MM.1S (cell line): Measurements from ENCODE around the gene SMOC2.
"Not testable (repeated sequence)": the region's sequence is repeated elsewhere in the genome, so short reads cannot be mapped to it uniquely, and the experiment has no call there.

ENCODE experiments used
- DNase-seq: peaks from one replicate; pipeline ENCODE4 v3.0.0-alpha.2; 2015
- H2AFZ ChIP-seq: fragments of 300-600 bp; sonication (generic); 2 replicates; pipeline ENCODE4 v1.6.0; 2016; ENCODE audit warnings: antibody characterized with exemption, low read length
- H3F3A ChIP-seq: fragments of 300-600 bp; sonication (generic); 2 replicates; pipeline ENCODE4 v1.6.1; 2016; ENCODE audit warnings: mild to moderate bottlenecking, antibody characterized with exemption, low read length, moderate library complexity, mixed read lengths; ENCODE audit not compliant: insufficient read depth
- H3K27ac ChIP-seq: fragments of 300-600 bp; sonication (generic); 2 replicates; pipeline ENCODE4 v1.5.1; 2016; ENCODE audit warnings: mild to moderate bottlenecking, low read length
- H3K27me3 ChIP-seq: fragments of 300-600 bp; sonication (generic); replicated peaks from 2 replicates; pipeline ENCODE4 v1.6.0; 2016; ENCODE audit warnings: low read length; ENCODE audit not compliant: insufficient read depth
- H3K36me3 ChIP-seq: fragments of 300-600 bp; sonication (generic); replicated peaks from 2 replicates; pipeline ENCODE4 v1.6.1; 2016; ENCODE audit warnings: mild to moderate bottlenecking, low read length, mixed read lengths; ENCODE audit not compliant: insufficient read depth
- H3K4me1 ChIP-seq: fragments of 300-600 bp; sonication (generic); 2 replicates; pipeline ENCODE4 v1.6.1; 2016; ENCODE audit warnings: low read length, mixed read lengths
- H3K4me2 ChIP-seq: fragments of 300-600 bp; sonication (generic); 2 replicates; pipeline ENCODE4 v1.6.0; 2016; ENCODE audit warnings: low read depth, low read length
- H3K4me3 ChIP-seq: fragments of 300-600 bp; sonication (generic); 2 replicates; pipeline ENCODE4 v1.5.1; 2016; ENCODE audit warnings: low read length, mixed read lengths
- H3K79me2 ChIP-seq: fragments of 300-600 bp; sonication (generic); 2 replicates; pipeline ENCODE4 v1.6.1; 2016; ENCODE audit warnings: mixed run types, low read length, mixed read lengths
- H3K9ac ChIP-seq: fragments of 300-600 bp; sonication (generic); 2 replicates; pipeline ENCODE4 v1.6.1; 2016; ENCODE audit warnings: low read length, mixed read lengths
- H3K9me2 ChIP-seq: fragments of 300-600 bp; sonication (generic); replicated peaks from 2 replicates; pipeline ENCODE4 v1.6.1; 2016; ENCODE audit warnings: mild to moderate bottlenecking, low read length, mixed read lengths; ENCODE audit not compliant: insufficient read depth
- H3K9me3 ChIP-seq: fragments of 300-600 bp; sonication (generic); replicated peaks from 2 replicates; pipeline ENCODE4 v1.6.1; 2016; ENCODE audit warnings: mild to moderate bottlenecking, low read length, mixed read lengths; ENCODE audit not compliant: insufficient read depth
- H4K20me1 ChIP-seq: fragments of 300-600 bp; sonication (generic); 2 replicates; pipeline ENCODE4 v1.6.1; 2016; ENCODE audit warnings: mild to moderate bottlenecking, low read length, moderate library complexity, mixed read lengths; ENCODE audit not compliant: insufficient read depth
- EZH2 ChIP-seq: fragments of 300-600 bp; sonication (generic); optimal IDR thresholded peaks from 2 replicates; pipeline ENCODE3; 2017; ENCODE audit warnings: low read depth, mild to moderate bottlenecking, antibody characterized with exemption, low read length, mixed read lengths
- EZH2phosphoT487 ChIP-seq: fragments of 300-600 bp; sonication (generic); IDR thresholded peaks from 2 replicates; pipeline ENCODE4 v1.6.1; 2018; ENCODE audit warnings: antibody characterized with exemption, low read length
- TF ChIP-seq, protein P1 (sequence below): fragments of 300-600 bp; sonication (generic); IDR thresholded peaks from 2 replicates; pipeline ENCODE4 v1.5.1; 2016; ENCODE audit warnings: antibody characterized with exemption, low read length, mixed read lengths

The SMOC2 gene

DNA sequence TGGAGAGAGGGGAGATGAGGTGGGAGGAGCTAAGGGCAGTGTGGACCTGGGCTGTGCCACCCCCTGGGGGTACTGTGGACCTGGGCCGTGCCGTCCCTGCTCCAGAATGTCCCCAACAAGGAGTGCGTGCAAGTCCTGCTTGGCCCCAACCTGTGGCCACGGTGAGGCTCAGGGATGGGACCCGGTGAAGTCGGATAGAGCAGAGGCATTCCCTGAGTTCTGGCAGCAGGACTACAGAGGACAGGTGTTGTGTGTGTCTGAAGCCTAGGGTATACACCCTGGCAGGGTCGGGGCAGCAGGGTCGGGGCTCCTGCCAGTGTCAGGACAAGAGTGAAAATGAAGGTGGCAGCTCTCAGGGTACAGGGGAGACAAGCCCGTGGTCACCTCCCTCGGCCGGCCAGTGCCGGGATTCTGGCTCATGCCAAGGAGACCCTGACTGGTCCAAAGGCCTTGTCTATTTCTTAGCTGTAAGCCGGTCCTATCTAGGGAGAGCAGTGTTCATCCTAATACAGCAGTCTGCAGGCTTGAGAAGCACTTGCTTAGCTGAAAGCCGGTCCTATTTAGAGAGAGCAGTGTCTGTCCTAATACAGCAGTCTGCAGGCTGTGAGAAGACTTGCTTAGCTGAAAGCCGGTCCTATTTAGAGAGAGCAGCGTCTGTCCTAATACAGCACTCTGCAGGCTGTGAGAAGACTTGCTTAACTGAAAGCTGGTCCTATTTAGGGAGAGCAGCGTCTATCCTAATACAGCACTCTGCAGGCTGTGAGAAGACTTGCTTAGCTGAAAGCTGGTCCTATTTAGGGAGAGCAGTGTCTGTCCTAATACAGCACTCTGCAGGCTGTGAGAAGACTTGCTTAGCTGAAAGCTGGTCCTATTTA is 95.9 kb downstream of the SMOC2 start:
- no peaks in the 10 kb centered on the region for H3K9me2 ChIP-seq
- no peak overlapping the region for H3K4me2 ChIP-seq
- H3K36me3 ChIP-seq = no peaks in the 10 kb centered on the region
- H2AFZ ChIP-seq = no peak overlapping the region
- no peaks in the 10 kb centered on the region for H3K4me1 ChIP-seq
- no peaks in the 10 kb centered on the region for H3K79me2 ChIP-seq
- no peak overlapping the region for H3K27ac ChIP-seq
- no peak overlapping the region for H3K9ac ChIP-seq
- no peak for TF ChIP-seq EZH2phosphoT487
- TF ChIP-seq, protein P1, sequence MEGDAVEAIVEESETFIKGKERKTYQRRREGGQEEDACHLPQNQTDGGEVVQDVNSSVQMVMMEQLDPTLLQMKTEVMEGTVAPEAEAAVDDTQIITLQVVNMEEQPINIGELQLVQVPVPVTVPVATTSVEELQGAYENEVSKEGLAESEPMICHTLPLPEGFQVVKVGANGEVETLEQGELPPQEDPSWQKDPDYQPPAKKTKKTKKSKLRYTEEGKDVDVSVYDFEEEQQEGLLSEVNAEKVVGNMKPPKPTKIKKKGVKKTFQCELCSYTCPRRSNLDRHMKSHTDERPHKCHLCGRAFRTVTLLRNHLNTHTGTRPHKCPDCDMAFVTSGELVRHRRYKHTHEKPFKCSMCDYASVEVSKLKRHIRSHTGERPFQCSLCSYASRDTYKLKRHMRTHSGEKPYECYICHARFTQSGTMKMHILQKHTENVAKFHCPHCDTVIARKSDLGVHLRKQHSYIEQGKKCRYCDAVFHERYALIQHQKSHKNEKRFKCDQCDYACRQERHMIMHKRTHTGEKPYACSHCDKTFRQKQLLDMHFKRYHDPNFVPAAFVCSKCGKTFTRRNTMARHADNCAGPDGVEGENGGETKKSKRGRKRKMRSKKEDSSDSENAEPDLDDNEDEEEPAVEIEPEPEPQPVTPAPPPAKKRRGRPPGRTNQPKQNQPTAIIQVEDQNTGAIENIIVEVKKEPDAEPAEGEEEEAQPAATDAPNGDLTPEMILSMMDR = no peak
- no peak for TF ChIP-seq EZH2
- H3K4me3 ChIP-seq = no peak overlapping the region
- no peak for DNase-seq
- no peaks in the 10 kb centered on the region for H3K27me3 ChIP-seq
- H3K9me3 ChIP-seq = no peaks in the 10 kb centered on the region
- H3F3A ChIP-seq = no peaks in the 10 kb centered on the region
- no peaks in the 10 kb centered on the region for H4K20me1 ChIP-seq

DNA sequence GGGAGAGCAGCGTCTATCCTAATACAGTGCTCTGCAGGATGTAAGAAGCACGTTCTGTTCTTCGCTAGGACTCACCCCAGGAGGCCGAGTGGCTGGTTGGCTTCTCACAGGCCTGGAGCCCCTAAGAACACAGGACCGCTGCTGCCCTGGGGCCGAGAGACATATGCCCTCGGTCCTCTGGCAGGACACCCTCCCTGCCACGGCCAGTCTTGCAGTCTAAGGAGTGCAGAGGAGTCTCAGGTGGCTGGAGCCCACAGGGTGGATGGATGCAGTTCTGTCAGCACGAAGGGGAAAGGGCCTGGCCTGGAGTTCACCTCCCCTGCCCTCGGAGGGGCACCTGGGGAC is 96.5 kb downstream of the SMOC2 start:
- H3F3A ChIP-seq = no peaks in the 10 kb centered on the region
- no peak overlapping the region for H3K4me3 ChIP-seq
- no peaks in the 10 kb centered on the region for H4K20me1 ChIP-seq
- H3K4me2 ChIP-seq = no peak overlapping the region
- H3K27ac ChIP-seq = no peak overlapping the region
- H3K36me3 ChIP-seq = no peaks in the 10 kb centered on the region
- no peaks in the 10 kb centered on the region for H3K79me2 ChIP-seq
- no peaks in the 10 kb centered on the region for H3K9me2 ChIP-seq
- H3K4me1 ChIP-seq = no peaks in the 10 kb centered on the region
- H2AFZ ChIP-seq = no peak overlapping the region
- TF ChIP-seq EZH2phosphoT487 (no peak), EZH2 (no peak)
- TF ChIP-seq, protein P1 = no peak
- H3K9ac ChIP-seq = no peak overlapping the region
- no peaks in the 10 kb centered on the region for H3K27me3 ChIP-seq
- no peaks in the 10 kb centered on the region for H3K9me3 ChIP-seq
- no peak for DNase-seq

DNA sequence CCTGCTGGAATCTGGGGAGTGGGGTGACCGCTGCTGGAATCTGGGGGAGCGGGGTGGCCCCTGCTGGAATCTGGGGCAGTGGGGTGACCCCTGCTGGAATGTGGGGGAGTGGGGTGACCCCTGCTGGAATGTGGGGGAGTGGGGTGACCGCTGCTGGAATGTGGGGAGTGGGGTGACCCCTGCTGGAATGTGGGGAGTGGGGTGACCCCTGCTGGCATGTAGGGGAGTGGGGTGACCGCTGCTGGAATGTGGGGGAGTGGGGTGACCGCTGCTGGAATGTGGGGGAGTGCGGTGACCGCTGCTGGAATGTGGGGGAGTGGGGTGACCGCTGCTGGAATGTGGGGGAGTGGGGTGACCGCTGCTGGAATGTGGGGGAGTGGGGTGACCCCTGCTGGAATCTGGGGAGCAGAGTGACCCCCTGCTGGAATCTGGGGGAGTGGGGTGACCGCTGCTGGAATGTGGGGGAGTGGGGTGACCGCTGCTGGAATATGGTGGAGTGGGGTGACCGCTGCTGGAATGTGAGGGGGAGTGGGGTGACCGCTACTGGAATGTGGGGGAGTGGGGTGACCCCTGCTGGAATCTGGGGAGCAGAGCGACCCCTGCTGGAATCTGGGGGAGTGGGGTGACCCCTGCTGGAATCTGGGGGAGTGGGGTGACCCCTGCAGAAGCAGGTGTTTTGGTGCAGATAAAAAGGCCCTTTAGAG is 97.4 kb downstream of the SMOC2 start:
- not testable (repeated sequence) for H3K27ac ChIP-seq, H4K20me1 ChIP-seq, H3K27me3 ChIP-seq, H3K4me3 ChIP-seq, H3F3A ChIP-seq, H3K4me2 ChIP-seq, H3K9ac ChIP-seq, DNase-seq, H3K79me2 ChIP-seq, H2AFZ ChIP-seq, H3K4me1 ChIP-seq, H3K9me3 ChIP-seq, H3K36me3 ChIP-seq, H3K9me2 ChIP-seq
